HG03045 (cell line): ENCODE results near the gene PAQR5.

ENCODE experiments used
- ATAC-seq: cut with Tn5 transposase; IDR thresholded peaks from one replicate; pipeline ENCODE4 v1.9.1; 2021; ENCODE audit warnings: mild to moderate bottlenecking, moderate library complexity; ENCODE audit not compliant: unreplicated experiment

The PAQR5 gene

DNA sequence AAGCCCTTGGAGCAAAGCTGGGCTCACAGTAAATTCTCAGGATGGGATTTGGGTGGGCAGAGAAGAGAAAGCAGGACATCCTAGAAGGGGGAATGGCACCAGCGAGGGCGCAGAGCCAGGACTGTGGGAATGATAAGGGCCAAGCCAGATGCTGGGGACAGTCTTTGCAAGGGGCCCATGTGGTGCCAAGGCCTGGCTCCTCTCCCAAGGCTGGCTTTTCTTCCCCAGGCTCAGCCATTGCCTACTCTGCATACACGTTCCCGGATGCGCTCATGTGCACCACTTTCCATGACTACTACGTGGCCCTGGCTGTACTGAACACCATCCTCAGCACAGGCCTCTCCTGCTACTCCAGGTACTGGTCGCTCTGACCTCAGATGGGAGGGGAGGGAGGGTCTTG is 90.7 kb downstream of the PAQR5 start:
- no peak for ATAC-seq

DNA sequence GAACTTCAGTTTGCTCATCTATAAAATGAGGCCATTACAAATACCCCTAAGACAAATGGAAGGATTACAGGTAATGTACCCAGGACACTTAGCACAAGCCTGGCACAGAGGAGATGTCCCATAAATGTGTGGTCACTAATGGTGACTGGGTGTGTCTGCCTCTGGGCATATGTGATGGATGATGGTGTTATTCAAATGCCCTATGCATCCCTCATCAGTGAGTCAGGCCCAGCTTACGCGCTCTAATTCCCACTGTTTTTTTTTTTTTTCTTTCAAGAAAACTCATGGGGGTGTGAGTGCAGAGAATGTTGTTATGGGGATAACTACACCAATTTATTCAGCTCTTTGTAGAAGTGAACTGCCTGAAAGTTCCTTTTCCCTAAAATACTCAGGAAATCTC is 91.9 kb downstream of the PAQR5 start:
- ATAC-seq, result no peak

DNA sequence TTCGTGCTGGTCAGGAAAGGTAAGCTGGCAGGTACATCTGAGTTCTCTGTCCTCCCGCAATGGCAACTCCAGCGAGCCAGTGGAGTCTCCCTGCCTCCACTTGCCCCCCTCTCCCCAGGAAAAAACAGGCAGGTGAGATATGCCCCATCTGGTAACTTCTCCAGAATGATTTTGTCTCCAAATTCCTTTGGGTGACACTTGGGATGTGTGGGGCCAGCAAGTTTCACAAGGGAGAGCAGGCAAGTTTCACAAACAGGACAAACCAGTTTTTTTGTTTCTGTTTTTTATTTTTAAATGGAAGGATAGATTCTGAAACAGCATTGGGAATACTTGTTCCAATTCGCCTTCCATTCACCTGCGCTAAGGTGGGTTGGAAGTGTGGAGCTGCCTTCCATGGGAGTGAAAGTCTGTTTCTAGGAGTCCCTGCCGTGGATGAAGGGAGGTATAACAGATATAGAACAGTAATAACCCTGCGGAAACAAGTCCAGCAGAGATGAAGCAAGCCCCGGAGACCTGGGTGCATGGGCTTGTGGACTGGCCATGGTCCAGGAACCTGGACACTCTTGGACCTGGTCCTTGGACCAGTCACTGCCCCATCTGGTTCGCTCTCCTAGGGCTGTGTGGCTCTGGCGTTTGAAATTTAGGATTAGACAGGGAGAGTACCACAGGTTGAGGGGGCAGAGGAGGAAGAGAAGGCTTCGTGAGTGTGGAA is 92.5 kb downstream of the PAQR5 start:
- ATAC-seq, result no peak

DNA sequence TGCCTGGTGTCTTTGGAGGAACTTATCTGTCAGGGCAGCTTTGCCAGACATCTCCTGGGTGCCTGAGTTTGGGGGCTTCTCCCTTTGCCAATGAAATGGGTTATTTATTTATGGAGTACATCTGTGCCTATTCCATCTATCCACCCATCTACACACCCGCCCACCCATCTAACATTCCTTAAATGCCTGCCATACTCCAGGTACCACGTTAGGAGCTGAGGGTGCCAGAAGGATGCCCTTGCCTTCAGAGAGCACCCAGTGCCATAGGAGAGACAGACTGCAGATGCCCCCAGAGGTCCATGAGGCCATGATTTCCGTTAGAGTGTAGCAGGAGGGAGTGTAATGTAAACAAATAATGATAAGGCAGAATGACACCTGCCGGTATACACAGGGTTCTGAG is 93.6 kb downstream of the PAQR5 start:
- no peak for ATAC-seq

DNA sequence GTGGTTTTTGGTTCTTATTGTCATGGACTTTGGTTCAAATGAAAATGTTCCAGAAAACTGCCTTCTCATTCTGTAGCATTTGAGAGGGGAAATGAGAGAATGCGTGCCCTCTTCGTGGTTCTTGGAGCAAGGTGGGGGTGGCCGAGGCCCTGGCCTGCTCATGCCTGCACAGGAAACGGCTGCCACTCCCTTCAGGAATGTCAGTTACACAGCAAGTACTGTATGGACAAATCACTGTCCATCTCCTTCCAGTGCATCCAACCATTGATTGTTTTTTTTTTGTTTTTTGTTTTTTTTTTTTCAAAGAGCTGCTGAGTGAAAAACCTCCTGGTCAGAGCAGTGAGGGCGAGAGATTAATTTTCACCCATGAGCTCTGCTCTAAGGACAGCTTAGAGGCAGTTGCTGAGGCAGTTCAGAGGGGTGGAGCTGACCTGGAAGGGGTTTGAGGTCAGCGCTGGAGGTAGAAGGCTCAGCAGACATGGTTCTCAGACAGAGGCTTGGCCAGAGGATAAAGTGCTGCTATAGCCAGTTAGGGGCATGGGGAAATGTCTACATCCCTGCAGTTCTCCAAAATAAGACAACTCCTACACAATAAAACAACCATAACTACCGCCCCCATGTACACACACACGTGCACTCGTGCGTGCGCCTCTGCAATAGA is 95.2 kb downstream of the PAQR5 start:
- ATAC-seq, result no peak

GRCh38 chr15:69394556-69395282 is 96.0 kb downstream of the PAQR5 start:
- ATAC-seq, result peak; percentile 44

GRCh38 chr15:69395460-69395859 is 96.7 kb downstream of the PAQR5 start:
- ATAC-seq, result no peak

GRCh38 chr15:69395991-69396390 is 97.3 kb downstream of the PAQR5 start:
- no peak for ATAC-seq

DNA sequence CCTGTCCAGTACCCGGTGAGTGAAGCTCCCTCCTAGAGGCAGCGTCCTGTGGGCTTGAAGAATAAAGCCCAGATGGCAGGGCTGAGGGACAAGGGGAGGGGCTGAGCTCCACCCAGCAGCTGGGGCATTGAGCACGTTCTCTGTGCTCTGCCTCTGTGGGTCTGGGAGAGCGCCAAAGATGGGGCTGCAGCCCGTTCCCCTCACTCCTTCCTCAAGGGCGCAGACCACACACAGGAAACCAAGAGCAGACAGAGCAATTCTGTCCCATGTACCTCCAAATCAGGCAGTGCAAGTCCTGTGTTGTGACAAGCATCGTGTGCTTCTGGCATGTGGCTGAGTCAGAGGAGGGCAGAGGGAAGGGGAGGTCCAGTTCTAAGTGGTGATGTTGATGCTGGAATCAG is 99.8 kb downstream of the PAQR5 start:
- no peak for ATAC-seq

GRCh38 chr15:69400850-69401249 is 102.1 kb downstream of the PAQR5 start:
- ATAC-seq, result no peak

- ATAC-seq, result no peak
Observed at GRCh38 chr15:69402816-69403215, 104.1 kb downstream of the PAQR5 start.

- ATAC-seq, result no peak
Observed at GRCh38 chr15:69403594-69403993, 104.9 kb downstream of the PAQR5 start.

DNA sequence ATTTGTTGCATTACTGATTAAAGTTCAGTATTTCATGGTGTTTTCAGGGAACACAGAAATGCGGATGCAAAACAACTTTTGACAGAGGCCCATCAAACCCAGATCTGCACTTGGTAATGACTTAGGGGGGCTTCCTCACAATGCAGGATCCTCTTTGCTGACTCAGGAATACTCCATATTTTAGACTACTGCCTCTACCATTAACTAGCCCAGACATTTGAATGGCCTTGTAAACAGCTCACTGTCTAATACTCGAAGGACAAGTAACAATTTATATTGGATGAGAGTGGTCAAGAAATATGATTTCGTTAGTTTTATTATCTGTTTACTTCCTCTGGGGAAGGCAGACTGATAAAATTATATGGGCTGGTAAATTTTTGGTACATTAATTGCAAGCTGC is 106.4 kb downstream of the PAQR5 start:
- no peak for ATAC-seq

DNA sequence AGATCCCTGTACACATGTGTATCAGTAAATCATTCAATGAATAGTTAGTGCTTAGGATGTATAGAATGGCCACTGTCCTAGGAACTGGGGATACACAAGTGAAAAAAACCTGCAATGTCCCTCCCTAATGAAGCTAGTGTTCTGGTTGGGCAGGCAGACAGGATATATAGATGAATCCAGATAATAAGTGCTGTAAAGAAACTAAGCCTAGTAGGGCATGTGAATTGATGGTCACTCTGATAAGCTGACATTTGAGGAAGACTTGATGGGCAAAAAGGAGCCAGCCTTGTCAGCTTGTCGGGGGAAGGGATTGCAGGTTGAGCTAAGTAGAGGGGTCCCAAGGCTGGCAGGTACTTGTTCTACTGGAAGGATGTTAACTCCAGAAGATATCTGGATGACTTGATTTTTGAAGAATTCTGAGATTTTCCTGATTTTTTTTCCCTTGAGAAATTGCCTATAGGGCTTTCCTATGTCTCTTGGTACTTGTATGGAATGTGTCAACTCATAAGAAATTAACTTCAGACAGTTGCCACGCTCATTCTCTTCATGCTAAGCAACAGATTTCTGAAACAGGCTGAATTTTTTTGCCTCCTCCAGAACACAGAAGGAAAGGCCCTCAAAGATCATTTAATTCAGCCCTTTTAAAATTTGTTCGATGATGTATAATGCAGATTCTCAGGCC is 109.1 kb downstream of the PAQR5 start:
- no peak for ATAC-seq

DNA sequence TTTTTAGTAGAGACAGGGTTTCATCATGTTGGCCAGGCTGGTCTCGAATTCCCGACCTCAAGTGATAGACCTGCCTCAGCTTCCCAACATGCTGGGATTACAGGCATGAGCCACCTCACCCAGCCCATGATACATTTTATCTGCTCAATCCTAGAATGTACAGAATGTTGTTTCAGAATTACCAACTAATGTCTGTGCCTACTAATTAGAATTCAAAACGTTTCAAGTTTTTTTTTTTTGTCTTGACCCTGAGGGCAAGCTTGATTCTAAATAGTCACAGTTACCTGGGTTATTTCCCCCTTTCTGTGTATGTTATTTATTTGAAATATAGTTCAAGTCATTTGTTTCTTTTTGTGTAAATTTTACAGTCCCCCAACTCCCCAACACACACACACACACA is 110.1 kb downstream of the PAQR5 start:
- ATAC-seq, result no peak

DNA sequence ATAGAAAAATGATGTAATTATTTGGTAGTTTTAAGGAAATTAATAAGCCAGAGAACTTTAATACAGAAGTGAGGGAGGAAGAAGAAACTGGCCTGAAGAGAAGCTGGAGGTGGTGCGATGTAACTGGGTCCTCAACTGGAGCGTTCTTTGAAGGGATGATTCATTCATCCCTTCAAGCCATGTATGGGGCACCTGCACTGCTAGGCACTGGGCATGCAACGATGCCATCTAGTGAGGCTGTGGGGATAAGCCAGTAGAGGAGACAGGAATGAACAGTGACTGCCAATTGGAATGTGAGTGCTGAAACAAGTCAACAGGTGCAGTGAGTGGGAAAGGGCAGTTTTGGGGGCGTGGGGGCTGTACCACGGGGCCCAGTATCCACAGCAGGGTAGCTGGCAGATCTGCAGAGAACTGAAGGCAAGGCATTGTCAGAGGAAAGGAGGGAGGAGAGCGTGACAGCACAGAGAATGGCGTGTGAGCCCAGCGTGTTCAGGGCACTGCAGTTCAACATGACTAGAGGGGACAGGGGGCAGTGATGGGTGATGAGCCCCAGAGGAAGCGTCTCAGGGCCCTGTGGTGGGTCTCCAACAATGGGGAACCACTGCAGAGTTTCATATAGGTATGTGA is 111.6 kb downstream of the PAQR5 start:
- ATAC-seq, result no peak

GRCh38 chr15:69412274-69412673 is 113.6 kb downstream of the PAQR5 start:
- no peak for ATAC-seq

DNA sequence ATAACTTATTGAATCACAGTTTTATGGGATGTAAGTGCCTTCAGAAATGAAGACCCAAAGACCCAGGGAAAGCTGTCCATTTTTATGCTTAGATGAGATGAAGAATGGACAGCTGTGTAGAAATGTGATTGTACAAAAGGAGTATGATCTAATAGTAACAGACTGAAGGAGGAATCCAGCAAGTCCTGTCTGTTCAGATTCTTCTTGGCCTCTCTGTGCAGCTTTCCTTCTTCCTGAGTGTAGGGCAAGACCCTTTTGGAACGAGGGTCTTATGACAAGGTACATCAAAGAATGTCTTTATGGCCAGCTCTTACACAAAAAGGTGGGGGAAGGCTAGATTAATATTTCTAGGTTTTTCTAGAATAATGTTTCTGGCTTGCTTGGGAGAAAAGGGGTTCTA is 114.0 kb downstream of the PAQR5 start:
- no peak for ATAC-seq

GRCh38 chr15:69413822-69414700 is 115.3 kb downstream of the PAQR5 start, which contains the start of gene KIF23:
Gene KIF23, plus strand, starts transcription at chr15:69414349. Its CDS starts 117 bp downstream, at chr15:69414466.
- ATAC-seq, result peak; percentile 94

GRCh38 chr15:69414701-69415167 is 116.0 kb downstream of the PAQR5 start:
- ATAC-seq, result peak; percentile 29
